Ascending aorta (tissue), 2 donors: ENCODE data around the gene RAB40C. TPM values are rescaled to one million over a fixed set of nuclear protein-coding genes. Genes with fewer than 3 reads are reported as not detected.

Source experiments
- DNase-seq, 2 donors: peaks; one replicate each; pipeline ENCODE4 v3.0.0-alpha.2; 2019; ENCODE audit warnings: low spot score in 2 of 2
- H3K27ac ChIP-seq, 2 donors: fragments of 200-600 bp; sonication (generic); one replicate each; pipeline ENCODE4 v1.5.1; 2016 to 2017; ENCODE audit warnings: mild to moderate bottlenecking in 1 of 2
- H3K27me3 ChIP-seq: fragments of 200-600 bp; sonication (generic); one replicate; pipeline ENCODE4 v1.5.1; 2017
- H3K36me3 ChIP-seq, 2 donors: fragments of 200-600 bp; sonication (generic); one replicate each; pipeline ENCODE4 v1.5.1; 2016
- H3K4me1 ChIP-seq, 2 donors: fragments of 200-600 bp; sonication (generic); one replicate each; pipeline ENCODE4 v1.5.1; 2016 to 2017; ENCODE audit warnings: mild to moderate bottlenecking in 1 of 2
- H3K4me3 ChIP-seq, 2 donors: fragments of 200-600 bp; sonication (generic); one replicate each; pipeline ENCODE4 v1.5.1; 2016 to 2017; ENCODE audit warnings: mild to moderate bottlenecking in 1 of 2
- H3K9me3 ChIP-seq, 2 donors: fragments of 200-600 bp; sonication (generic); one replicate each; pipeline ENCODE4 v1.5.1; 2016
- intact Hi-C: fragments of 100-400 bp; cut with DNase I; formaldehyde crosslinking; loops from one replicate; pipeline ENCODE4 v1.15.1; 2023
- total RNA-seq: library from RNA; depleted of rRNA; stranded (reverse); fragments of >200 nt; gene quantifications from one replicate; pipeline ENCODE4 v1.1.0, GENCODE V29; 2016
- TF ChIP-seq, protein P1 (sequence below), 3 experiments: fragments of 200-600 bp in 2 of 3; fragments of 450-650 bp in 1 of 3; sonication (generic) in 2 of 3; IDR thresholded peaks; one replicate each; pipeline ENCODE4 v1.5.1; 2016 to 2019; ENCODE audit warnings: antibody characterized with exemption in 3 of 3, mild to moderate bottlenecking in 1 of 3, moderate library complexity in 1 of 3

Gene RAB40C
- total RNA-seq, 1 donor from 2014 or later, result 29.8 TPM

DNA sequence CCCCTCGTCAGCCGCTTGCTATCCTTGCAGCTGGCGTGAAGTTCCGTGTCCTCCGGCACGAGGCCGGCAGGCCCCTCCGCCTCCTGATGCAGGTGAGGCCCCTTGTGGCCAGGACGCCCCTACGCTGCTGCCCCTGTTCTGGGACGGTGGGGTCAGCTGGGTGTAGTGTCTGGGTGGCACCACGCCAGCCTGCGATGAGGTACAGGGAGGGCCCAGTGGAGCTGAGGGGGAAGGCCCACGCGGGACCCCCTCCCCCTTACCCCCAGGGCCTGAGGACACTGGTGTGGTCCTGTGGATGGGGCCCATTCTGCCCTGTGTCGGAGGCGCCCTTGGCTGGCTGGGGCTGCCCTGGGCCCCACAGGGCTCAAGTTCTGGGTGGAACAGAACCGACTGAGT lies 7.7 kb upstream of the RAB40C start:
- H3K27me3 ChIP-seq, result no peaks in the 10 kb centered on the region
- no peak for DNase-seq
- intact Hi-C loops, result no loop called here
- H3K36me3 ChIP-seq, result peaks cover 7% of the 10 kb centered on the region in 2 donors
- no peaks in the 10 kb centered on the region for H3K9me3 ChIP-seq
- H3K4me3 ChIP-seq, result no peak overlapping the region
- TF ChIP-seq, protein P1, sequence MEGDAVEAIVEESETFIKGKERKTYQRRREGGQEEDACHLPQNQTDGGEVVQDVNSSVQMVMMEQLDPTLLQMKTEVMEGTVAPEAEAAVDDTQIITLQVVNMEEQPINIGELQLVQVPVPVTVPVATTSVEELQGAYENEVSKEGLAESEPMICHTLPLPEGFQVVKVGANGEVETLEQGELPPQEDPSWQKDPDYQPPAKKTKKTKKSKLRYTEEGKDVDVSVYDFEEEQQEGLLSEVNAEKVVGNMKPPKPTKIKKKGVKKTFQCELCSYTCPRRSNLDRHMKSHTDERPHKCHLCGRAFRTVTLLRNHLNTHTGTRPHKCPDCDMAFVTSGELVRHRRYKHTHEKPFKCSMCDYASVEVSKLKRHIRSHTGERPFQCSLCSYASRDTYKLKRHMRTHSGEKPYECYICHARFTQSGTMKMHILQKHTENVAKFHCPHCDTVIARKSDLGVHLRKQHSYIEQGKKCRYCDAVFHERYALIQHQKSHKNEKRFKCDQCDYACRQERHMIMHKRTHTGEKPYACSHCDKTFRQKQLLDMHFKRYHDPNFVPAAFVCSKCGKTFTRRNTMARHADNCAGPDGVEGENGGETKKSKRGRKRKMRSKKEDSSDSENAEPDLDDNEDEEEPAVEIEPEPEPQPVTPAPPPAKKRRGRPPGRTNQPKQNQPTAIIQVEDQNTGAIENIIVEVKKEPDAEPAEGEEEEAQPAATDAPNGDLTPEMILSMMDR (IDR thresholded peaks at IDR 0.05), result no peak
- H3K27ac ChIP-seq, result no peak overlapping the region
- H3K4me1 ChIP-seq, result peaks cover 0 to 2% of the 10 kb centered on the region in 2 donors

DNA sequence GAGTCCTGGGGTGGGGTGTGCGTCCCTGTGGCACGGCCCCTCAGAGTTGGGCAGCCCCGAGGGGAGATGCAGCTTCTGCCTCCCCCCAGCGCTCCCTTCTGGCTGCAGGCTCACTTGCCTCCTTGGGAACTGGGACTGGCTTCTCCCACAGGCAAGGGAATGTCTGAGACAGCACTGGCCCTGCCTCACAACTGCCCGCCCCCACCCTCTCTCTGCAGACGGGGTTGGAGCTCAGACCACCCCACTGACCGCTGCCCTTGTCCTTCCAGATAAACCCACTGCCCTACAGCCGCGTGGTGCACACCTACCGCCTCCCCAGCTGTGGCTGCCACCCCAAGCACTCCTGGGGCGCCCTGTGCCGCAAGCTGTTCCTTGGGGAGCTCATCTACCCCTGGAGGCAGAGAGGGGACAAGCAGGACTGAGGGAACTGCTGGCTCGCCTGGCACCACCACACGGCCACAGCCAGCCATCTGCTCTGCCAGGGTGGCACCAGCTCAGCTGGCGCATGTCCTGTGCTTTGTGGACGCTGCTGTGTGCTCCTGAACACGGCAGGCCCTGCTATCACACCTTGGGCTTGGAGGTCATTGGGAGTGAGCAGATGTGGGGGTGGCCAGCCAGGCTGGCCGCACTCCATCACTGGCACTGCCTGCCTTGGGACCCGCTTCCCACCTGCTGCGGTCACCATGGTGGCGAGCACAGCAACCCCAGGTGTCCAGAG lies 7.1 kb upstream of the RAB40C start:
- TF ChIP-seq, protein P1 (IDR thresholded peaks at IDR 0.05), result no peak
- DNase-seq, result no peak
- Histone ChIP-seq H3K9me3 (no peaks in the 10 kb centered on the region), H3K36me3 (peaks cover 7% of the 10 kb centered on the region in 2 donors), H3K4me1 (peaks cover under 1 to 7% of the 10 kb centered on the region in 2 donors), H3K4me3 (no peak overlapping the region), H3K27me3 (no peaks in the 10 kb centered on the region), H3K27ac (no peak overlapping the region)
- intact Hi-C loops, result no loop called here

DNA sequence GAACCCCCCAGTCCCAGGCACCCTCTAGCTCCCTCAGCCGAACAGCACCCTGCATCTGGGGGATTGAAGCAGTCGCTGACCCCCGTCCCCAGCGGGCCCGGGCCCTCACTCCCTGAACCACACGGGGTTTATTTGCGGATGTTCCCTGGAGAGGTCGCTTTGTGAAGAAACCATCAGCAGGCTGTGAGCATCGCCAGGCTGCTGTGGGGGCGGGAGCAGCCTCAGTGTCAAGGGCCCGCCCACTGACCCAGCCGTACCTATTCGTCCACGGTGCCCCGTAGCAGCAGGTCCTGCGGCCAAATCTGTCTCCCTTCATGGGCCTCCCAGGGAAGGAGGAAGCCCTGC lies 6.4 kb upstream of the RAB40C start:
- TF ChIP-seq, protein P1 (IDR thresholded peaks at IDR 0.05), result no peak
- peaks cover 7% of the 10 kb centered on the region in 2 donors for H3K36me3 ChIP-seq
- H3K4me1 ChIP-seq, result peaks cover 7 to 13% of the 10 kb centered on the region in 2 donors
- DNase-seq, result no peak
- intact Hi-C loops, result no loop called here
- no peaks in the 10 kb centered on the region for H3K9me3 ChIP-seq
- no peak overlapping the region for H3K4me3 ChIP-seq
- no peak overlapping the region for H3K27ac ChIP-seq
- no peaks in the 10 kb centered on the region for H3K27me3 ChIP-seq

GRCh38 chr16:583815-584591 lies 5.9 kb upstream of the RAB40C start:
- TF ChIP-seq, protein P1 (IDR thresholded peaks at IDR 0.05), result no peak
- H3K4me3 ChIP-seq, result no peak overlapping the region
- H3K4me1 ChIP-seq, result peaks cover 8 to 13% of the 10 kb centered on the region in 2 donors
- DNase-seq, result no peak
- H3K36me3 ChIP-seq, result peaks cover 7% of the 10 kb centered on the region in 2 donors
- intact Hi-C loops, result no loop called here
- no peaks in the 10 kb centered on the region for H3K27me3 ChIP-seq
- H3K27ac ChIP-seq, result no peak overlapping the region
- H3K9me3 ChIP-seq, result no peaks in the 10 kb centered on the region

- Histone ChIP-seq H3K9me3 (no peaks in the 10 kb centered on the region), H3K4me3 (no peak overlapping the region), H3K27ac (no peak overlapping the region), H3K36me3 (peaks cover 7% of the 10 kb centered on the region in 2 donors), H3K27me3 (no peaks in the 10 kb centered on the region), H3K4me1 (peaks cover 8 to 13% of the 10 kb centered on the region in 2 donors)
- no peak for DNase-seq
- intact Hi-C loops, result loop anchor here (5.0 kb wide), 2 partner anchors 203 to 353 kb away; partner anchors contain the start of genes FAM234A and PGAP6
- TF ChIP-seq, protein P1 (IDR thresholded peaks at IDR 0.05), result no peak
Observed at GRCh38 chr16:585351-585750, 4.5 kb upstream of the RAB40C start.
